Left cardiac atrium (tissue), 4 donors: ENCODE results near the gene BRSK1. TPM values are rescaled to one million over a fixed set of nuclear protein-coding genes. Genes with fewer than 3 reads are reported as not detected.

Experiments
- ATAC-seq, 2 donors: fragments of 200-7000 bp; cut with Tn5 transposase; one replicate each; pipeline ENCODE4 v1.9.1; 2020; ENCODE audit warnings: mild to moderate bottlenecking in 2 of 2, moderate library complexity in 2 of 2
- DNase-seq: peaks from one replicate; pipeline ENCODE4 v3.0.0-alpha.2; 2020
- intact Hi-C, 2 donors: fragments of 100-400 bp; cut with DNase I; formaldehyde crosslinking; loops; one replicate each; pipeline versions ENCODE4 v1.14.1 to v1.15.1; 2022 to 2023
- total RNA-seq, 2 donors: library from RNA; stranded (reverse); fragmentation: NEBNext Ultra II Directional; extraction: Animal tissue kit (Norgen Biotek cat#: 25700); gene quantifications; one replicate each; pipeline ENCODE4 v1.2.1, GENCODE V29; 2021
- donor health status: DM: no; HTN: yes; CAD: no.
- donor health status: DM: no; HTN: yes; CAD: no; lungs with severe emphysema.
- donor health status: DM: yes; HTN: yes; CAD: no.
- donor health status: Dilated cardiomyopathy.

The BRSK1 gene
- total RNA-seq, 2 donors from 2014 or later = 9.1 to 19.5 TPM

DNA sequence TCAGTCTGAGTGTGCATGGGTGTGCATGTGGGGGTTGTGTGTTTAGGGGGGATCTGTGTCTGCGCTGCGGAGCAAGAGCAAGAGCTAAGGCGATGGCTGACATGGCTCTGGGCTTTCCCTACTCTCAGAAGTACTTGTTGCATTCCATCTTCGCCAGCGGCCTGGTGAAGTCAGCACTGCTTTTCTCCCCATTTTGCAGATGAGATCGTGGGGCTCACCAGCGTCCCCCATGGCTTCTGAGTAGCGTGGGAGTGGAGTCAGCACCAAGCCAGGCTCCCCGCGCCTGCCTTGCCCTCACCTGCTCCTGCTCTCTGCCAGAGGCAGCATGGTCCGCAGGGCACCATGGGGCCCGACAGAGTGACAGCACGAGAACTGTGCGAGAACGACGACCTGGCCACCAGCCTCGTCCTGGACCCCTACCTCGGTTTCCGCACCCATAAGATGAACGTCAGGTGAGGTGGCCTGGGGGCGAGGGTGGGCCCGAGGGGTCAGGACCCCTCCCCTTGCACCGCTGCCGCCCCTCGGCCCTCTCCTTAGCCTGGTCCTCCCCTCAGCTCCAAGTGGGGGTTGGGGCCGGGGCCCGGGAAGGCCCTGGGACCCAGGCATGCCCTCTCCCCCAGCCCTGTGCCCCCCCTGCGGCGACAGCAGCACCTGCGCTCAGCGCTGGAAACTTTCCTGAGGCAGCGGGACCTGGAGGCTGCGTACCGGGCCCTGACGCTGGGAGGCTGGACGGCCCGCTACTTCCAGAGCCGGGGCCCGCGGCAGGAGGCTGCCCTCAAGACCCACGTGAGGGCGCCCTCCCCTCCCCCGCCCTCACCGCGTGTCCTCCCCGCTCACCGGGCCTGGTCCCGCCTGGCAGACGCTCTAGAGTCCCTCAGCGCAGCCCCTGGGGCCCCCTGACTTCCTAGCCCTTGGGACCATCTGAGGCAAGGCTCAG is 58.1 kb downstream of the BRSK1 start:
- ATAC-seq (no peak), DNase-seq (no peak)
- intact Hi-C loops = loop anchor here in 1 of 2 donors (5.0 kb wide), 1 partner anchor 40 kb away; the partner anchor contains the start of gene TMEM238

- no peak for ATAC-seq
- intact Hi-C loops = loop anchor here in 1 of 2 donors (5.0 kb wide), 1 partner anchor 38 kb away; the partner anchor contains the start of gene TMEM238
- no peak for DNase-seq
Measured at GRCh38 chr19:55344444-55344843, 60.6 kb downstream of the BRSK1 start.

DNA sequence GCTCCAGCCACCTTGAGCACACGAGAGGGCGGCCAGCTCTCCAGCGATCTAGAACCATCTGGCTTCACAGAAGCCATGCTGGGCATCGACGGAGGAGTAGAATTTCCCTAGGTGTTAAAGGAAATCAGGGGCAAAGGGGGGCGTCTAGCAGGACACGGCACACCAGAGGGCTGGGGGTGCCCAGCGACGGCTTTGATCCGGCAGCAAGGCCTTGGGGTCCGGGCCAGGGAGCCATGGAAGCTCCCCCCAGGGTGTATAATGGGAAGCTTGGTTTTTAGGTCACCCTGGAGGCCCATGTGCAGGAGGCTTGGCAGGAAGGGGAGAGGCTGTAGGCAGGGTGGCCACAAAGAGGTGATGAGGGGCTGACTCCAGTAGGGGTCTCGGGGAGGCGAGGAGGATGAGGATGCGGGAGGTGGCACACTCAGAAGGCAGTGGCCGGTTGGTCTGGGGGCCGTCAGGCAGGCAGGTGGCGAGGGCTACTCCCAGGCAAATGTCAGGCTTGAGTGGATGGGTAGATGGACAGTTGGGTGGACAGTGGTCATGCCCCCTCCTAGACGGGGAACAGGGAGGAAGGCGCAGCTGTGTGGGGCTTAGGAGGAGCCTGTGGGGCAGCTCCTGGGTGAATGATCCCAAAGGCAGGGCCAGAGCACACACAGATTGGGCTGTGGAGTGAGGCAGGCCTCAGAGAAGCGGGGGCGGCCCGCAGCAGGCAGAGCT is 61.5 kb downstream of the BRSK1 start:
- intact Hi-C loops = no loop called here
- no peak for DNase-seq
- no peak for ATAC-seq

DNA sequence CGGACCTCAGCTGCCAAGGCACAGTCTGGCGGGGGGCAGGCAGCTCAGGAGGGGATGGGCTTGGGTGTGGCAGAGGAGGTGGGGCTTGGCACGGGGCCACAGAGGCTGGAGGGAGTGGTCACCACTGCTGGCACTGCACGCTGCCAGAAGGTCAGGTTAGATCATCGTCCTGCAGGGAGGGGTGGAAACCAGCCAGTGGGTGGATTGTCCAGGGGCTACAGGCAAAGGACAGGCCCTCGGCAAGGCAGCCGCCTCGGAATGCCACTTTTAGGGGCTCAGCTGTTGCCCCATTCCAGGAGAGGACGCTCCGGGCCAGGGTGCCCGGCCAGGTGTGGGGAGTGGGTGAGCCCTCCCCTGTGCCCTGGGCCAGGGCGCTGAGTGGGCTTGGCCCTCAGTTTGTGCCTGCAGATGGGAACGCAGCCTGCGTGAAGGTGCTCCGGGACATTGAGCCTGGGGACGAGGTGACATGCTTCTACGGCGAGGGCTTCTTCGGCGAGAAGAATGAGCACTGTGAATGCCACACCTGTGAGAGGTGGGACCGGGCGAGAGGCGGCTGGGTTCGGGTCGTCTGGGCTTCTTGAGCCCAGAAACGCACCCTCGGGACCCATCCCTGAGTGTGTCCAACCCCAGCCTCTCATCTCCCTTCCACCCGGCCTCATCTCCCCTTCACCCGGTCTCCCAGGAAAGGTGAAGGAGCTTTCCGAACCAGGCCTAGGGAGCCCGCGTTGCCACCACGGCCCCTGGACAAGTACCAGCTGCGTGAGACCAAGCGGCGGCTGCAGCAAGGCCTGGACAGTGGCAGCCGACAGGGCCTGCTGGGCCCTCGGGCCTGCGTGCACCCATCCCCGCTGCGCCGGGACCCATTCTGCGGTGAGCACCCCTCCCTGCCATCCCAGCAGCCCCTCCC is 62.3 kb downstream of the BRSK1 start:
- ATAC-seq (peak; percentile 19 to 77), DNase-seq (peak; percentile 63)
- intact Hi-C loops = no loop called here

DNA sequence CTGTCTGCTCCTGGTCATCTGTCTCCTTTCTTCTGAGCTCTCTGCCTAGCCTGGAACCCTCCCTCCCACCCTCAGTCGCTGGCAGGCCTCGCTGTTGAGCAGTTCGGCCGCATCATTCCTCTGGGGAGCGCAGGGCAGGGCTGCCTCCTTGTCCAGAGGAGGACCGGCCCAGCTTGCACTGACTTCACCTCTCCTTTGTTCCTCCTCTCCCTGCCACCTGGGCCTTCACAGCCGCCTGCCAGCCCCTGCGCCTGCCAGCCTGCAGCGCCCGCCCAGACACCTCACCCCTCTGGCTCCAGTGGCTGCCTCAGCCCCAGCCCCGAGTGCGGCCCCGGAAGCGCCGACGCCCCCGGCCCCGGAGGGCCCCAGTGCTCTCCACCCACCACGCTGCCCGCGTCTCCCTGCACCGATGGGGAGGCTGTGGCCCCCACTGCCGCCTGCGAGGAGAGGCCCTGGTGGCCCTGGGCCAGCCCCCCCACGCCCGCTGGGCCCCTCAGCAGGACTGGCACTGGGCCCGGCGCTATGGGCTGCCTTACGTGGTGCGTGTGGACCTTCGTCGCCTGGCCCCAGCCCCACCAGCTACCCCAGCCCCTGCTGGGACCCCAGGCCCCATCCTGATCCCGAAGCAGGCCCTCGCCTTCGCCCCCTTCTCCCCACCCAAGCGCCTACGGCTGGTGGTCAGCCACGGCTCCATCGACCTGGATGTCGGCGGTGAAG is 63.1 kb downstream of the BRSK1 start:
- ATAC-seq (no peak), DNase-seq (no peak)
- intact Hi-C loops = no loop called here

DNA sequence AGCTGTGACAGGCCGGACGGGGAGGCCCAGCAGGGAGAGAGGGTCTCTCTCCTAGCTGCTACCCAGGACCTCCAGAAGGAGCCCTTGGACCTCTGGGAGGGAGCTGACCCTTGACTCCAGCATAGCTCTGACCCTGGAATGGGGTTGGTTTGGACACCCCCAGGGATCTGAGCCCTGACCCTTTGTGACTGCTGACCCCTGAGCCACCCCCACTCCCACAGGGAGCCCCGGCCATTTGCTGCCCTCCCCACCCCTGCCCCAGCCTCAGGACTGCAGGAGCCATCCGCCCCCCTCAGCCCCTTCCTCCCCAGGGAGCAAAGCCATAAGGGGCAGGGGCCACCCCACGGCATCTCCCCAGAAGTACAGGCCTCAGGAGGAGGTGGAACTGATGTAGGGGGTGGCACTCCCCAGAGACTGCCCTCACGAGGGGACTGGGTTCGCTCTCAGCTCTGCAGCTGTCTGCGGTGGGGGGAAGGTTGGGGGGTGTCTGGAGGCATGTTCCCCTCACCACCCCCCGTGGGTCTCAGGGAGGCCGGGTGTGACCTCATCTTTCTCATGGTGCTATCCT is 63.7 kb downstream of the BRSK1 start:
- DNase-seq = no peak
- ATAC-seq = no peak
- intact Hi-C loops = no loop called here

DNA sequence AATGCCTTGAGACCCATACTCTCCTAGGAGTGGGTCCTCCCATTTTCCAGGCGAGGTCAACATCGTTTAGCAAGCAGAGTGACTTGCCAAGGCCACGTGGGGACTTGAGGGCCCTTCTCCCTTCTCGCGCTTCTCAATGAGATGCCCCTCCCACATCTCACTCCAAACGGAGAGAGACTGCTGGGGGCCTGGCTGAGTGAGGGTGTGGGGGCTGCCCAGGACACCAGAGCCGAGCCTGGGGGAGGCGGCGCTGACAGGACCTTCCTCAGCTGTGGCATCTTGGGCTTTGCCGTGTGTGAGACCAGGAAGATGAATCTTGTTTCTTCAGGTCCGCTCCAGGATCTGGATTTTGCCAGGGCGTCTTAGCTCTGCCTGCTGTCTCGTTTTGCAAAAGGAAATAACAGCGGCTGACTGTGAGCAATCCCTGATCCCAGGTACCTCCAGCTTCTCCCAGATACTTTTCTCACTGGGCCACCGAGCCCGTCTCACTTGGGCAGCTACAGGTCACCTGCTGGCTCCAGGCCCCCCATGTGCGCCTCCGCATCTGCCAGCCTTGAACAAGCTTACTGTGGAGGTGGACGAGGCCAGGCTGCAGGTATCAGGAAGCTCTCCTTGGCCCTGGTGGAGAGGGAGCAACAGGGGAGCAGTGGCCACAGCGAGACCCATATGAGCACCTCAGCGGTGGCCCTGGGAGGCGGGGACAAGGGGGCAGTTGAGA is 64.7 kb downstream of the BRSK1 start:
- no peak for DNase-seq
- no peak for ATAC-seq
- intact Hi-C loops = no loop called here

DNA sequence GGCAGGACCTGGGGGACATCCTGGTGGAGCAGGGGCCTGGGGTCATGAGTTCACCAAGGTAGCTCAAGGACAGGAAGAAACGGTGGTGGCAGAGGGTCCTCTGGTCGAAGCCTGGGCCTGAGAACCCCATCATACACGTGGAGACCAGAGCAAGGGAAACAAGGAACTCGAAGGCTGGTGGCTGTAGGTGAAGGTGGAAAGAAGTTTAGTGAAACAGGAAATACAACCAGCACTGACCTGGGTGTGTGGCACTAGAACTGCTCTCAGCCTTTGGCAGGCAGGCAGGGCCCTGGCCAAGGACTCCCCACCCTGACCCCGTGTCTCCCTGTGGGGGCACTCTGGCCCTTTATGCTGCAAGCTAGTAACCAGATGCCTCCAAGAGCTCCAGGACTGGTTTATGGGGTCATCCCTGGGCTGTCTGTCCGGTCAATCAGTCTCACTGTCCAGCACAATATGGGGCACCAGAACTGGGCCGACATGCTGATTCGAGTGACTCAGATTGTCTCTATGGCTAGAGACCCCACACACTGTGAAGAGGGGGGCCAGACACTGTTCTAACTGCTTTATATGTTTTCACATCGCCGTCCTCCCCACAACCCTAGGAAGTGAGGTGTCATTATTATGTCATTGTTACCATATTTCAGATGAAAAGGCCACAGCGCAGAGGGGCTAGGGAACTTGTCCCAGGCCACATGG is 67.0 kb downstream of the BRSK1 start:
- DNase-seq (no peak), ATAC-seq (no peak)
- intact Hi-C loops = no loop called here

DNA sequence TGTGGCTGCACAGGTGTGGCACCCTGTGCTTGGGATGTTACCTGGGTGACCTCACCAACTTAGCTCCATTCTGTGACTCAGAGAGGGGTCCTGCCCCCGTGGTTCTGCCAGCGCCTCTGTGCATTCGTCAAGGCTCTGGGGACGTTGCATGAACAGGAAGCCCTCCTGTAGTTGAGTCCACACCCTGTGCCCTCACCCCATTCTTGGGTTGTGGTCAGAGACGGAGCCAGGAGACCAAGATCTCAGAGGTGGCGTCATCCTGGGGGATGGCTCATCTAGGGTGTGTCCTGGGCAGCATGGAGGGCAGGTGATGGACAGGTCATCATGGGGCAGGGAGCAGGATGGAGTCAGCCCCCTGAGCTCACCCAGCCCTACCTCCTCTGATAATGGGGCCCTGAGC is 68.2 kb downstream of the BRSK1 start:
- intact Hi-C loops = no loop called here
- no peak for DNase-seq
- no peak for ATAC-seq

DNA sequence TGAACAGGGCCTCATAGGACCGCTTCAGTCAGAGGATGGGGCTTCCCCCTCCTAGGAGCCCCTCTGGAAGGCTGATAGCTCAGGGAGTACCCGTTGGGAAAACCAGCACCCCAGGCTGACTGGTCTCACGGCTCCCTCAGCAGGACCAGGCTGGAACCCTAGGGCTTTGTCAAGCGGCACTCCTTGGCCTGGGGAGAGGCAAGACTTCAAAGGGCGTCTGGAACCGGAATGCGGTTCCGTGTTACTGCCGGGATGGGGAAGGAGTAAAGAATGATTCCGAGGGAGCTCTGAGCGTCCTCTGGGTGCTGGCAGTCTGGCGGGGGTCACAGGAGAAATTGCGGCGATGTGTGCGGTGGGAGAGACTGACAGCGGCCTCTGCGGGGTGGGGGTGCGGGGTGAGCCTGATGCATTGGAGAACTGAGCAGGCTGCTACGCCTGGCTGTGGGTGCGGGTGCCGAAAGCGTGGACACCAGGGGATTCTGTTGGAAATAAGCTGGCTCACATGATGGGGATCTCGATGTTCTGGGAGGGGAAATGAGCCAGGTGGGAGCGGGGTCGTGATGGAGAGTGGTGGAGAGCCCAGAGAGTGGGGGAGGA is 68.8 kb downstream of the BRSK1 start:
- intact Hi-C loops = no loop called here
- DNase-seq (no peak), ATAC-seq (no peak)

DNA sequence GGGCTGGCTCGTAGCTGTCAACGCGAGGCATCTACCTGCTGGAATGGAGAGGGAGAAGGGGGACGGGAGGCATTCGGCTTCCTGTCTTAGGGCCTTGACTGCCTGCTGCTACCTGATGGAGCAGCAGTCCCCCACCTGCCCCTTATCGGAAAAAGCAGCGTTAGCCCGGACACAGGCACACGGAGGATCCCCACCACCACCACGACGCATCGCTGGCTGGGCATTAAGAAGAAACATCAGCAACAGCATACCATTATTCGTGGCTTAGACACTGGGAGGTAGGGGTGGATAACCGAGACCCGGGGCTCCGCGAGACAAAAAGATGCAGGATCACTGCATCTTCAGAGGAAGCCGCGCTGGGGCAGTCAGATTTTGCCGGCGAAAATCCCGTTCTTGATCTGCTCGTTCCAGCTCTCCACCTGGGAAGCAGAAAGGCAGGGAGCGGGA is 69.6 kb downstream of the BRSK1 start:
- no peak for DNase-seq
- intact Hi-C loops = no loop called here
- no peak for ATAC-seq

DNA sequence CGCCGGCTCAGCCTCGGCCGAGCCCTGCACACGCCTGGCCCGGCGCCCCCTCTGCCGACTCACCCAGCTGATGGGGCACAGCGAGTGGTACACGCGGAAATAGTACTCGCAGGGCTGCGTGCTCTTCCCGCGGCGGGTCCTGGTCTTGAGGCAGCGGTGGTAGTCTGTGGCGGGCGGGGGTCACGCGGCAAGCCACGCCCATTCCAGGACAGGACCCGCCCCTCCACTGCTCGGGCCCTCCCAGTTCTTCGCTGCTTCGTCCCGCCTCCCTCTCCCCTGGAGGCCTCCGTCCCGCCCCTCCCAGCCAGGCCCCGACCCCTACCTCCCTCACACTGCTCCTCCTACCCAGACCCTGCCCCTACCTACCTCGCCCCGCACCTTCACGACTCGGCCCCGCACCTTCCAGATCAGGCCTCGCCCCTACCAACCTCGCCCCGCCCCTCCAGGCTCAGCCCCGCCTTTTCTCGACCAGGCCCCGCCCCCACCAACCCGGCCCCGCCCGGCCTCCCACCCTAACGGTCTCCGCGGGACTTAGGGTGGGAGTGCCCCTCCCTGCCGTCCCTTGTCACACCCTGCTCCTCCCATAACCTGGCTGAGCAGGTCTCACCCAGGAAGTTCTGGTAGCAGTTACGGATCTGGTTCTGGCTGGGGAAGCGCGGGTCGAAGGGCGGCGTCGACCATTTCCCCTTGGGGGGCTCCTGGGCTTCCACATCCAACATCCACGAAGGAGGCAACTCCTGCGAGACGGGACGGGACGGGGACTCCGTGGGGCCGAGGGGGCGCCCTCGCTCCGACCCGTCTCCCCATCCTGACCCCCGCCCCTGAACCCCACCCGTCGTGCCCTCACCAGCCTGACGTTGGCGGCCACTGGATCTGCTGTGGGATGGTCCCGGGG is 70.3 kb downstream of the BRSK1 start:
- ATAC-seq (peak; percentile 82 to 90), DNase-seq (peak; percentile 80)
- intact Hi-C loops = no loop called here

GRCh38 chr19:55354698-55355212 is 71.0 kb downstream of the BRSK1 start, which contains the start of gene COX6B2:
TSS of gene COX6B2 (minus strand) at chr19:55354719. CDS start at chr19:55354521, 198 bp downstream.
- intact Hi-C loops = no loop called here
- no peak for DNase-seq
- ATAC-seq = no peak

GRCh38 chr19:55355213-55355821 is 71.5 kb downstream of the BRSK1 start:
- no peak for DNase-seq
- intact Hi-C loops = no loop called here

GRCh38 chr19:55358493-55358892 is 74.7 kb downstream of the BRSK1 start:
- intact Hi-C loops = no loop called here
- ATAC-seq (no peak), DNase-seq (no peak)

More at GRCh38 chr19:55355213-55355821, 71.5 kb downstream of the BRSK1 start:
- ATAC-seq = no peak
